ENCODE measurements around the gene BBS9.
"Not testable (repeated sequence)": the region's sequence is repeated elsewhere in the genome, so short reads cannot be mapped to it uniquely, and the experiment has no call there.

The BBS9 gene

DNA sequence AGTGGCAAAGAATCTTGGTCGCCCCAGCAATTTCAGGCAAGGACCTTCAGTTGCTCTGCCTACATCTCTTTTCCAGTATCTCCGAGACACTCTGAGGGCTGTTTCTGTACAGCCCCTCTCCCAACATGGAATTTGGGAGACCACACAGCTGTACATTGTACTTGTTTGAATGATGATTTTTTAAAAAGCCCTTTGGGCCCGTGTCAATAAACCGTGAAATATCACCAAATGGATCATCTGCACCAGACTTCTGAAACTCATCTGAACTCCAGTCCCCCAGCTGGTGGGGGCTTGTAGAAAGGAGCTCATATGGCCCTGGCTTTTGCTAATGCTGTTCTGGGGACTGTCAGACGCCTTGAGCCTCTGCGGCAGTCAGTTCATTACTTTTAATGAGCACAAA is 374.9 kb downstream of the BBS9 start:
- H3K36me3 ChIP-seq (ENCODE audit: insufficient read depth, low read length): no peaks in the 10 kb centered on the region
- H3K4me3 ChIP-seq: no peak overlapping the region
- no peak for DNase-seq (ENCODE audit: low read depth, low spot score)
- H3K9me3 ChIP-seq (ENCODE audit: low read depth, low read length): no peaks in the 10 kb centered on the region
- H3K27ac ChIP-seq: no peak overlapping the region
- TF ChIP-seq POLR2AphosphoS5 (IDR thresholded peaks at IDR 0.05; ENCODE audit: borderline replicate concordance, low read depth, low read length) (no peak), EZH2 (IDR thresholded peaks at IDR 0.05) (no peak), FOXP2 (optimal IDR thresholded peaks at IDR 0.05; ENCODE audit: control extremely low read depth, extremely low read length, insufficient read depth) (no peak)
- no peak overlapping the region for H3K9ac ChIP-seq (ENCODE audit: insufficient read length)

DNA sequence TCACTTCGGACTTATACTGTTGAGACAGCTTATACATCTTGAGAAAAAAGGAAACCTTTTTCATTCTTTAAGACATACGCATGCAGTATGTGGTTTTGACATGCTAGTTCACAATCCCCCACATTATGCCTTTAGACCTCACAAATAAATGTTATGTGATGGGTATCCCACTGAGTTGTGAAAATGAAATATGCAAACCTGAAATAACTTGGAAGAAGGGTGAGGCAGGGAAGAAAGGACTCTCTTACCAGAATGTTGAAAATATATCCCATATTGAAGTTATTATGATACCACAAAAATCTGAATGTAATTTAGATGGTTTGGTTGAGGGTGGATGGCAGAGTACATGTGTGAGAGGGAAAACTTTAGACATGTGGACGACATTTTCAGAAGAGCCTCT is 379.8 kb downstream of the BBS9 start:
- no peak for DNase-seq (ENCODE audit: low read depth, low spot score)
- no peaks in the 10 kb centered on the region for H3K36me3 ChIP-seq (ENCODE audit: insufficient read depth, low read length)
- no peak overlapping the region for H3K4me3 ChIP-seq
- TF ChIP-seq FOXP2 (optimal IDR thresholded peaks at IDR 0.05; ENCODE audit: control extremely low read depth, extremely low read length, insufficient read depth) (no peak), EZH2 (IDR thresholded peaks at IDR 0.05) (no peak), POLR2AphosphoS5 (IDR thresholded peaks at IDR 0.05; ENCODE audit: borderline replicate concordance, low read depth, low read length) (no peak)
- H3K9me3 ChIP-seq (ENCODE audit: low read depth, low read length): no peaks in the 10 kb centered on the region
- H3K9ac ChIP-seq (ENCODE audit: insufficient read length): no peak overlapping the region
- H3K27ac ChIP-seq: no peak overlapping the region

GRCh38 chr7:33511778-33512177 is 382.4 kb downstream of the BBS9 start:
- no peaks in the 10 kb centered on the region for H3K36me3 ChIP-seq (ENCODE audit: insufficient read depth, low read length)
- no peak overlapping the region for H3K27ac ChIP-seq
- no peak for TF ChIP-seq FOXP2 (optimal IDR thresholded peaks at IDR 0.05; ENCODE audit: control extremely low read depth, extremely low read length, insufficient read depth)
- no peak for TF ChIP-seq EZH2 (IDR thresholded peaks at IDR 0.05)
- TF ChIP-seq POLR2AphosphoS5 (IDR thresholded peaks at IDR 0.05; ENCODE audit: borderline replicate concordance, low read depth, low read length): no peak
- DNase-seq (ENCODE audit: low read depth, low spot score): no peak
- H3K9ac ChIP-seq (ENCODE audit: insufficient read length): no peak overlapping the region
- no peaks in the 10 kb centered on the region for H3K9me3 ChIP-seq (ENCODE audit: low read depth, low read length)
- H3K4me3 ChIP-seq: no peak overlapping the region

GRCh38 chr7:33516568-33516967 is 387.2 kb downstream of the BBS9 start:
- H3K27ac ChIP-seq: no peak overlapping the region
- H3K4me3 ChIP-seq: no peak overlapping the region
- H3K36me3 ChIP-seq (ENCODE audit: insufficient read depth, low read length): no peaks in the 10 kb centered on the region
- DNase-seq (ENCODE audit: low read depth, low spot score): no peak
- no peaks in the 10 kb centered on the region for H3K9me3 ChIP-seq (ENCODE audit: low read depth, low read length)
- H3K9ac ChIP-seq (ENCODE audit: insufficient read length): no peak overlapping the region
- TF ChIP-seq POLR2AphosphoS5 (IDR thresholded peaks at IDR 0.05; ENCODE audit: borderline replicate concordance, low read depth, low read length) (no peak), FOXP2 (optimal IDR thresholded peaks at IDR 0.05; ENCODE audit: control extremely low read depth, extremely low read length, insufficient read depth) (no peak), EZH2 (IDR thresholded peaks at IDR 0.05) (no peak)

DNA sequence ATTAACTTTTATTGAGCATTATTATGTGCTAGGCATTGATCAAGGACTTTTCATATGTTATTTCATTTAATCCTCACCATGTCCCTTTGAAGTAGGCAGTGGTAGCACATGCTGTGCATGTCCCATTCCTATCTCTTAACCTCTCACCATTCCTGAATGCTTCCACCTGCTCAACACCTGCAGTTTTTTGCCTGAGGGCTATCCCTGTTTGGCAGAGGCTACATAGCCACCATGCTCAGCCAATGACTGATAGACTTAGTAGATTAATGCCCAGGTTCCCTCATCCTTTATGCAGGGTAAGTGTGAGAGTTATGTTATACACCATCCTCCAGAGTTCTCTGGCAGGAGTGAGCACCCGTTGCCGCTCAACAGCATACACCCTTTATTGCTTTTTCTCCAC is 387.8 kb downstream of the BBS9 start:
- no peaks in the 10 kb centered on the region for H3K36me3 ChIP-seq (ENCODE audit: insufficient read depth, low read length)
- no peaks in the 10 kb centered on the region for H3K9me3 ChIP-seq (ENCODE audit: low read depth, low read length)
- no peak for DNase-seq (ENCODE audit: low read depth, low spot score)
- H3K4me3 ChIP-seq: no peak overlapping the region
- TF ChIP-seq POLR2AphosphoS5 (IDR thresholded peaks at IDR 0.05; ENCODE audit: borderline replicate concordance, low read depth, low read length) (no peak), FOXP2 (optimal IDR thresholded peaks at IDR 0.05; ENCODE audit: control extremely low read depth, extremely low read length, insufficient read depth) (no peak), EZH2 (IDR thresholded peaks at IDR 0.05) (no peak)
- H3K9ac ChIP-seq (ENCODE audit: insufficient read length): no peak overlapping the region
- no peak overlapping the region for H3K27ac ChIP-seq

DNA sequence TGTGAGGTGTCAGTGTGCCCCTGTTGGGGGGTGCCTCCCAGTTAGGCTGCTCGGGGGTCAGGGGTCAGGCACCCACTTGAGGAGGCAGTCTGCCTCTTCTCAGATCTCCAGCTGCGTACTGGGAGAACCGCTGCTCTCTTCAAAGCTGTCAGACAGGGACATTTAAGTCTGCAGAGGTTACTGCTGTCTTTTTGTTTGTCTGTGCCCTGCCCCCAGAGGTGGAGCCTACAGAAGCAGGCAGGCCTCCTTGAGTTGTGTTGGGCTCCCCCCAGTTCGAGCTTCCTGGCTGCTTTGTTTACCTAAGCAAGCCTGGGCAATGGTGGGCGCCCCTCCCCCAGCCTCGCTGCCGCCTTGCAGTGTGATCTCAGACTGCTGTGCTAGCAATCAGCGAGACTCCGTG is 397.6 kb downstream of the BBS9 start:
- not testable (repeated sequence) for H3K27ac ChIP-seq; H3K36me3 ChIP-seq (ENCODE audit: insufficient read depth, low read length); H3K4me3 ChIP-seq

DNA sequence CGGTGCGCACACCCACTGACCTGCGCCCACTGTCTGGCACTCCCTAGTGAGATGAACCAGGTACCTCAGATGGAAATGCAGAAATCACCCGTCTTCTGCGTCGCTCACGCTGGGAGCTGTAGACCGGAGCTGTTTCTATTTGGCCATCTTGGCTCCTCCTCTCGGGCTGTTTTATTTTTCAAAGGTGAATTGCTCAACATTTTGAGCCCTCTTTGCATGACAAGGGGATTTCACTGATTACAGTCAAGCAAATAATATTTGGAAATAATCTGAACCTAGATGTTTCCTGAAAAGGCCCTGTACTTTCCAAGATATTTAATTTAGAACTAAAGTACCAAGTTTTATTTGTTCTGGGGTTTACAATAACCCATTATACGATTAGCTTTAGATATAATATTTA is 398.2 kb downstream of the BBS9 start:
- H3K9ac ChIP-seq (ENCODE audit: insufficient read length); H3K9me3 ChIP-seq (ENCODE audit: low read depth, low read length); DNase-seq (ENCODE audit: low read depth, low spot score); H3K27ac ChIP-seq; H3K4me3 ChIP-seq; H3K36me3 ChIP-seq (ENCODE audit: insufficient read depth, low read length): not testable (repeated sequence)

More for the DNA sequence above, 397.6 kb downstream of the BBS9 start:
- not testable (repeated sequence) for H3K9ac ChIP-seq (ENCODE audit: insufficient read length); H3K9me3 ChIP-seq (ENCODE audit: low read depth, low read length); DNase-seq (ENCODE audit: low read depth, low spot score)

- H3K4me3 ChIP-seq: no peak overlapping the region
- H3K9me3 ChIP-seq (ENCODE audit: low read depth, low read length): no peaks in the 10 kb centered on the region
- no peak overlapping the region for H3K27ac ChIP-seq
- no peak for DNase-seq (ENCODE audit: low read depth, low spot score)
- TF ChIP-seq FOXP2 (optimal IDR thresholded peaks at IDR 0.05; ENCODE audit: control extremely low read depth, extremely low read length, insufficient read depth) (no peak), EZH2 (IDR thresholded peaks at IDR 0.05) (no peak), POLR2AphosphoS5 (IDR thresholded peaks at IDR 0.05; ENCODE audit: borderline replicate concordance, low read depth, low read length) (no peak)
- H3K36me3 ChIP-seq (ENCODE audit: insufficient read depth, low read length): no peaks in the 10 kb centered on the region
- no peak overlapping the region for H3K9ac ChIP-seq (ENCODE audit: insufficient read length)
Measured at GRCh38 chr7:33529070-33529469, 399.7 kb downstream of the BBS9 start.

GRCh38 chr7:33530664-33531063 is 401.3 kb downstream of the BBS9 start:
- Histone ChIP-seq H3K27ac (no peak overlapping the region), H3K4me3 (no peak overlapping the region), H3K36me3 (ENCODE audit: insufficient read depth, low read length) (no peaks in the 10 kb centered on the region), H3K9me3 (ENCODE audit: low read depth, low read length) (no peaks in the 10 kb centered on the region), H3K9ac (ENCODE audit: insufficient read length) (no peak overlapping the region)
- DNase-seq (ENCODE audit: low read depth, low spot score): no peak
- TF ChIP-seq FOXP2 (optimal IDR thresholded peaks at IDR 0.05; ENCODE audit: control extremely low read depth, extremely low read length, insufficient read depth): no peak

DNA sequence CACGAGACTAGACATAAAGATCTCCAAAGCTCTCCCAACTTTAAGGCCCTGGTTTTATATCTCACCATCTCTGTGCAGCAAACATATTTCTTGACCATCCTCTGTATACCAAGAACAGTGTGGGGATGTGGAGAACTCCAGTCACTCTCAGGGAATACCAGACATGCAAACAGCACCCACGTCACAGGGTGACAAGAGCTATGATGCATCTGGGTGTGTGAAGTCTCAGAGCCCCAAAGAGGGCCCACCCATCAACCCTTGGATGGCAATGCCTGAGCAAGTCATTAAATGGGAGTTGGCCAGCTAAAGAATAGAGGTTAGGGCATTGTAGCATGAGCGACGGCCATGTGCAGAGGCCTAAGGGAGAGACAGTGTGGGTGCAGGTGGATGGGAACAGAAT is 402.5 kb downstream of the BBS9 start:
- H3K9me3 ChIP-seq (ENCODE audit: low read depth, low read length): no peaks in the 10 kb centered on the region
- no peaks in the 10 kb centered on the region for H3K36me3 ChIP-seq (ENCODE audit: insufficient read depth, low read length)
- H3K27ac ChIP-seq: no peak overlapping the region
- no peak overlapping the region for H3K4me3 ChIP-seq
- no peak for DNase-seq (ENCODE audit: low read depth, low spot score)
- no peak overlapping the region for H3K9ac ChIP-seq (ENCODE audit: insufficient read length)
- no peak for TF ChIP-seq EZH2 (IDR thresholded peaks at IDR 0.05)
- TF ChIP-seq POLR2AphosphoS5 (IDR thresholded peaks at IDR 0.05; ENCODE audit: borderline replicate concordance, low read depth, low read length): no peak
- TF ChIP-seq FOXP2 (optimal IDR thresholded peaks at IDR 0.05; ENCODE audit: control extremely low read depth, extremely low read length, insufficient read depth): no peak

All from SK-N-MC (cell line).